GM12872 (cell line): ENCODE results near the gene C9.

Source experiments
- TF ChIP-seq, protein P1 (sequence below): IDR thresholded peaks from 3 replicates; pipeline ENCODE4 v1.5.1; 2011; ENCODE audit warnings: low read depth, mild to moderate bottlenecking, low read length, moderate library complexity; ENCODE audit not compliant: insufficient read depth

Gene C9

GRCh38 chr5:39253196-39253595 is 111.1 kb downstream of the C9 start:
- TF ChIP-seq, protein P1, sequence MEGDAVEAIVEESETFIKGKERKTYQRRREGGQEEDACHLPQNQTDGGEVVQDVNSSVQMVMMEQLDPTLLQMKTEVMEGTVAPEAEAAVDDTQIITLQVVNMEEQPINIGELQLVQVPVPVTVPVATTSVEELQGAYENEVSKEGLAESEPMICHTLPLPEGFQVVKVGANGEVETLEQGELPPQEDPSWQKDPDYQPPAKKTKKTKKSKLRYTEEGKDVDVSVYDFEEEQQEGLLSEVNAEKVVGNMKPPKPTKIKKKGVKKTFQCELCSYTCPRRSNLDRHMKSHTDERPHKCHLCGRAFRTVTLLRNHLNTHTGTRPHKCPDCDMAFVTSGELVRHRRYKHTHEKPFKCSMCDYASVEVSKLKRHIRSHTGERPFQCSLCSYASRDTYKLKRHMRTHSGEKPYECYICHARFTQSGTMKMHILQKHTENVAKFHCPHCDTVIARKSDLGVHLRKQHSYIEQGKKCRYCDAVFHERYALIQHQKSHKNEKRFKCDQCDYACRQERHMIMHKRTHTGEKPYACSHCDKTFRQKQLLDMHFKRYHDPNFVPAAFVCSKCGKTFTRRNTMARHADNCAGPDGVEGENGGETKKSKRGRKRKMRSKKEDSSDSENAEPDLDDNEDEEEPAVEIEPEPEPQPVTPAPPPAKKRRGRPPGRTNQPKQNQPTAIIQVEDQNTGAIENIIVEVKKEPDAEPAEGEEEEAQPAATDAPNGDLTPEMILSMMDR, result no peak

GRCh38 chr5:39249564-39250274 is 114.6 kb downstream of the C9 start:
- TF ChIP-seq, protein P1, result no peak

DNA sequence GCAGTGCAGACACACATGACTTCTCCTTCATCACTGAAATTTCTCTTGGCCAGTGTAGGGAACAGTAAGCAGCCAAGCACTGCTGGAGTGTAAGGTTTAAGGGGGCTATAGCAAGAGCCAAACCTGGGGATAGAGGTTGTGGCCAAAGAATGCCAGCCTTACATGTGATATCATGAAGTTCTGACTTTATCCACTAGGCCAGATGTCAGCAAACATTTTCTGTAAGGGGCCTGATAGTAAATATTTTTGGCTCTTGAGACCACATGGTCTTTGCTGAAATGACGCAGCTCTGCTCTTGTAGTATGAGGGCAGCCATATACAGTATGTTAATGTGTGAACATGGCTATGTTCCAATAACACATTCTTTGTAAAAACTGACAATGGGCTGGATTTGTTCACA is 115.2 kb downstream of the C9 start:
- TF ChIP-seq, protein P1, result no peak

DNA sequence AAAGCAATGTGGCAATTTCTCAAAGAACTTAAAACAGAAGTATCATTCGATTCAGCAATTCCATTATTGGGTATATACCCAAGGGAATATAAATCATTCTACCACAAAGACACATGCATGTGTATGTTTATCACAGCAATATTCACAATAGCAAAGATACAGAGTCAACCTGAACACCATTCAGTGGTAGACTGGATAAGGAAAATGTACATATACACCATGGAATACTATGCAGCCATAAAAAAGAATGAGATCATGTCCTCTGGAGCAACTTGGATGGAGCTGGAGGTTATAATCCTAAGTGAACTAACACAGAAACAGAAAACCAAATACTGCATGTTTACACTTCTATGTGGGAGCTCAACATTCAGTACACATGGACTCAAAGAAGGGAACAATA is 123.5 kb downstream of the C9 start:
- TF ChIP-seq, protein P1, result no peak

GRCh38 chr5:39238366-39239105 is 125.8 kb downstream of the C9 start:
- TF ChIP-seq, protein P1, result no peak

DNA sequence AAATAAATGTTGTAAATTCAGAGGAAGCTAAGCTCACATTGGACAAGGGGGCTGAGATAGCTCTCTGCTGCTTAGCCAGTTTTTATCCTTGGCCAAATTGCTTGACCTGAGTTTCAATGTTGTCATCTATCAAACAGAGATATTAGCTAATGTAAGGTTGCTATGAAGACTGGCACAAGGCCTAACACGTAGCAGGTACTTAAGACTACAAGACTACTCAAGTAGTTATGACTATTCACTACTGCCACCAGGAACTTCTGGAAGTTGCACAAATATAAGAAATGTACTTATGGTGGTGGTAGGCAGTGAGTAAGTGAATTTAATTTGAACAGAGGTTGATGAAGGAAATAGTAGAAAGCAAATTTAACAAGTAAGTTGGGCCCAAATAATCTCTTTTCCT is 127.6 kb downstream of the C9 start:
- TF ChIP-seq, protein P1, result no peak

DNA sequence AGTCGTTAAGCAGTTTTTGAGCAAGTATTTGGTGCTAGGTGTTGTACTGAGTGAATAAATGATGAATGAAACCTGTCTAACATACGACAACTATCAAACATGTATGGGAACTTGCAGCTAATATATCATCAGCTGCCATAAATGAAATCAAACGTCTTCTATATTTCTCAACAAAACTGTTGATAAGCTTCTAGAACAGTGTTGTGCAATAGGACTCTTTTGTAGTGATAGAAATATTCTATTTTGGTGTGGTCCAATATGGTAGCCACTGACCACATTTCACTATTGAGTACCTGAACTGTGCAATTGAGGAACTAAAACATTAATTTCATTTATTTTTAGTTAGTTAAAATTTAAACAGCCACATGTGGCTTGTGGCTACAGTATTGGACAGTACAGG is 128.6 kb downstream of the C9 start:
- TF ChIP-seq, protein P1, result no peak
